HG03469 (cell line): Measurements from ENCODE around the gene PIM2.

ENCODE experiments used
- ATAC-seq: cut with Tn5 transposase; IDR thresholded peaks from one replicate; pipeline ENCODE4 v1.9.1; 2021; ENCODE audit warnings: mild to moderate bottlenecking, moderate library complexity, moderate number of reproducible peaks; ENCODE audit not compliant: unreplicated experiment

PIM2 gene

DNA sequence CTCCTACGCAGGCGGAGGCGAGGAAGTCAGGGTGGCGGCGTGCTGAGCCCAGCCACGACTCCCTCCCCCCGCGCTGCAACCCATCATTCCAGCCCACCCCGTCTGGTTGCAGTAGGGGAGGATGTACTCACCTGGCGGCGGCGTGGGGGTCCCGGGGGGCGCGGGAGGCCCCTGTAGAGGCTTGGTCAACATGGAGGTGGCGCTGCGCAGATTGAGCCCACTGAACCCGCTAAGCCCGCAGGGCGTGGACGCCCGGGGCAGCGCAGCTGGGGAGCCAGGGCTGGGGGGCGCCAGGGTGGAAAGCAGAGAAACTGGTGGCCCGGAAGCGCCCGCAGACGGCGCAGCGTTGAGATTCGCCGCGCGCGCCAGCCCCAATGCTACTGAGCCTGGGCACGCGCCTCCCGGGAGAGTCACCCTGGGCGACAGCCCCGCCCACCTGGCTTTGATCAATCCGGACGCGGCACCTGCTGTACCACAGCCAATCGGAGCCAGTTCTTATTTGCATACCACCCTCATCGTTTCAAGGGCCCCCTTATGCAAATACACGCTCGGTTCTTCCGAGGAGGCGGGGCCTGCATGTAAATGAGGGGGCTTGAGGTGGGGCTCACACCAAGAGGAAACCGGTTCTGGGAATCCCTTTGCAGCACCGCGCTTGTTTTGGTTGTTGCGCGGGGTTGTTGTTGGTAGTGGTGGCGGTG, at the start of gene PIM2:
TSS of gene PIM2 (minus strand) at position 382 of the 698 bp plus-strand sequence. CDS start at position 192, 190 bp downstream.
- peak; percentile 61 for ATAC-seq

DNA sequence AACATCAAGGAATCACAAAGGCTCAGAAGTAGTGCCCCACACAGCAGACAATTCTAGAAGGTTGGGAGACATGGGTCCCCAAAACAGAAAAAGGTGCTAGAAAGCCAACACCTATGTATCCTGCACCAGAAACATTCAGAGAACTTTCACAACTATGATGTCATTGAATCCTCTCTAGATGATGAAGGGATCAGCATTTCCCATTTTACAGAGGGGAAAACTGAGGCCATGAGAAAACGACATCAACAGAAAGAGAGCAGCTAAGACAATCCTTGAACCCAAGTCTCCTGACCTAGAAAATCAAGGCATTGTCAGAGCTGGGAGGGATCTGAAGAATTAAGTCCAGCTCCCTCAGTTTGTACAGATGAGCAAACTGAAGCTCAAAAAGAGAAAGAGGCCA, 49.6 kb upstream of the PIM2 start:
- ATAC-seq = no peak

DNA sequence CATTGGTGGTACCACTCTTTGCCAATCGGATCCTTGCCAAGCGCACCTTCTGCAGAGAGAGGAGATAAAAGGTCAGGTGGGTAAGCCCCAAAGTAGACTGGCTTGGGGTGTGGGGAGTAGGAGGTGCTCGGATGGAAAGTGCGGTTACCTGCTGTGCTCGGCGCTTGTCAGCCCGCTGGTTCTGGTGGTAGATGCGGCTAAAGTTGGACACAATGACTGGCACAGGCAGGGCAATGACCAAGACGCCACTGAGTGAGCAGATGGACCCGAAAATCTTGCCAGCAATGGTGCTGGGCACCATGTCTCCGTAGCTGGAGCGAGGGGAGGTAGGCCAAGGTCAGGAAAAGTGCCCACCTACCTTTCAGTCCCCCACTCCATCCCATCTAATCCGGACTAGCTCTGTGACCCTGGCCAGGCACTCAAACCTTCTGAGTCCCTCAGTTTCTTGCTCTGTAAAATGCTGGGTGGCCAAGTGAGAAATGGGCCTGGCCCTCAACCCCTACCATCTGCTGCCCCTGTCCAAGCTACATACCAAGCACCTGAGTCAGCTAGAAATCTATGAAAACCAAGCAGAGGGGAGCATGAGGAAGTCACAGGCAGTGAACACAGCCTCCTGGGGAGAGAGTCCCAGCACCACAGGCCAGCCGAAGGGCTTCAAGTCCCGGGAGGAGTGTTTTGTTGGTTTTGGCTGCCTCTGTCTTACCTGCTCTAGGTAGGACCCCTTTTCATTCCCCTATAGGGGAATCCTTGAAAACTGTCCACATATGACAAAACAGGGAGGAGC, 48.2 kb upstream of the PIM2 start:
- no peak for ATAC-seq

DNA sequence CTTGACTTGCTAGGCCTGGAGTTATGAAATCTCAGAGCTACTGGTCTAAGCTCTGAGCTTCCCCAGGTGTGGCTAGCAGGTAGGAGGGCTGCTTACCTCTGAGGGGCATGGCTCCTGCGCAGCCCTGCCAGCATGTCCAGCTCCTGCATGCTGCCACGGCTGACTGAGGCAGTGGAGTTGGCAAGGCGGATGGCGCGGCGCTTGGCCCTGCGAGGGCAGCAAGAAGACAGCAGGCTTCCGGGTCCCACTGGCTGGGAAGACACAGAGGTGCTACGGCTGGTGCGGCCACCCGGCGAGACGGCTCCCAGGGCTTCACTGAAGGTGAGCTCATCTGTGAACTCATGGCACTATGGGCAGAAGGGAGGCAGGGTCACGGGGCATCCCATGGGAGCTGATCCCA, 47.1 kb upstream of the PIM2 start:
- ATAC-seq = no peak

DNA sequence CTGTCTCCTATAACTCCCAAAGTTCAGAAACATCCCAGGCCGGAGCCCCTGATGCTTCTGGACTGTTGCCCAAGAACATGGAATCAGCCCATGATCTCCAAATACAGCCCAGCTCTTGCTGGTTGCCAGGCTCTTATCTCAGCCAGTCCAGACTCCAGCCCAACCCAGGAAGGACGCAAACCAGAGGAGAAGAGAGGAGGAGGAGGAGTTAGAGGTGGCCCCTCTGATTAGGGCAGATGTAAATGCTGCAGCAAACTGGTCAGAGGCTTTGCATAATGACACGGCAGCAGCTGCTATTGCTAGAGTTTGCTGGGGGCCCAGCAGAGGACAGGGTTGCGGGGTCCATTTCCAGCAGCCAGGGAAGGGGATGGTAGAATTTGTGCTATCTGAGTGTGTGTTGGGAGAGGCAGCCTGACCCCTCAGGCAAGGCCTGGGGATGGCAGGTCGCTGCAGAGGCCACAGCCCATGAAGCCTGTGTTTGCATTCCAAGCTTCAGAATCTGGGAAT, 42.8 kb upstream of the PIM2 start:
- ATAC-seq = no peak

DNA sequence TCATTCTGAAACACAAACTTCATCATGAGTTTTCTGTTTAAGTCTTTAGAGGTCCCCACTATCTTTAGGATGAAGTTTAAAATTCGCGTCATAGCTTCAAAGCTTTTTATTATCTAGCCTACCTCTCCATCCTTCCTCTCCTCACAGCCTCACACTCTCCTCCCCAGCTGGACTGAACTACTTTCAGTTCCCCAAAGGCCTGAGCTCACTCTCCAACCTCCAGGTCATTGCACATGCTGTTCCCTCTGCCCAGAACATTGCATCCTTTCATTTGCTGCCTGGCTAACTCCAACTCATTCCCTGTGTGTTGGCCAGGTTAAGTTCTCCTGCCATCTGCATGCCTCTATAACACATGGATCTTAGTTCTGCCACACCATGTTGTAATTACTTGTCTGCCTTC, 41.5 kb upstream of the PIM2 start:
- ATAC-seq = no peak

DNA sequence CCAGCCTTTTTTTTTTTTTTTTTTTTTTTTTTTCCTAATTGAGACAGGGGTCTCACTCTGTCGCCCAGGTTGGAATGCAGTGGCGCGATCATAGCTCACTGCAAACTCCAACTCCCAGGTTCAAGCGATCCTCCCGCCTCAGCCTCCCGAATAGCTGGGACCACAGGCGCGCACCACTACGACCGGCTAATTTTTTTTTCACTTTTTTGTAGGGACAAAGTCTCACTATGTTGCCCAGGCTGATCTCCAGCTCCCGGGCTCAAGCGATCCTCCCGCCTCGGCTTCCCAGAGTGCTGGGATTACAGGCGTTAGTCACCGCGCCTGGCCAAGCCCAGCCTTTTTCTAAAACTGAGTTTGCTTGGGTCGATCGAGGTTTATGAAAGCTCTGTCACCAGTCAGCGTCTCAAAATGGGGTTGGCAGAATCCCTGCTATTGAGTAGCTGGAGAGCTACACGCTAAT, 39.8 kb upstream of the PIM2 start:
- ATAC-seq = no peak

DNA sequence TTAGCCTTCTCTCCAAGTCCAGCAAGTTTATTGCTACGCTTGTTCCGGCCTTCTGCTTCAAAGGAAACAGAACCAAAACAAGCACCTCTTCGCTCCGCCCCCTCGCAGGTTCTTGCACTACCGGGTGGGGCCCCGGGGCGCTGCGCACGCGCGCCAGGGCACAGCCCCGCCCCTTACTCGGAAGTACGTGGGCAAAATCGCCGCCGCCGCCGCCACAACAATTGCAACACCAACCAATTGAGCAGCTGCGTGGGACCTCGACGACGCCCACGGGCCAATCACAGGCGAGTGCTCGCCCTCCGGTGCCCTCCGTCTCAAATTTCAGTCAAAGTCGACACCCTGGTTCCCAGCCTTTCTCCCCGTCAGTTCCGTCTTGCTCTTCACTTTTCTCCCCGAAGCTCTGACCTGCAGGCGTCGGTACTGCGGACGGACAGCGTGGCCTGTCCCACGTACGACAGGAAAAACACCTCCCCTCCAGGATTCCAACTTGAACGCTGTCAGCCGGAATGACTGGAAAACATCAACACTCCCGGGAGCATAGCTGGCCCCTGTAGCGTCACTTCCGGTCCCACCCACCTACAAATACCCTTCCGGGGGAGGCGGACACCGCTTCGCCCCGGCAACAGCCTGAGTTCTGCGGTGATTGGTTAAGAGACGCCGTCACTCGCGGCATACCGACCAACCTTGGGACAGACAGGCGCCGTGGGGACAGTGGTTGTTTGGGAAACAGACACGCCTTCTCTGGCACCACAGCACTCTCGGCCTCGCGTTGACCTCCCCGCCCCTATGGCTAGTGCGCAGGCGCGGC, 39.2 kb upstream of the PIM2 start:
- peak; percentile 82 for ATAC-seq

DNA sequence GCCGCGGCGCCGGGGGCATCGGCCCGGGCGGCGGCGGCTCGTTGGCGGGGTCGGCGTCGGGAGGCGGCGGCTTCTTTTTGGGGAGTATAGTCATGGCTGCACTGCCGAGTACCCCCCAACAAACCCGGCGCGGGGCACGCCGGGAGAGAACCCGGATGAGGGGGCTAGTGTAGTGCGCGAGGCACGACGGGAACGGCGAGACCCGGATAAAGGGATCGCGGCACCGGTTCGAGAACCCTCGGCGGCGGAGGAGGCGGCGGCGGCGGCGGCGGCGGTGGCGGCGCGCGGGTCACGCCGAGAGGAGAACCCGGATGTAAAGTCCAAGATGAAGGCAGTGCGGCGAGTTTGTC, 38.6 kb upstream of the PIM2 start, which contains the start of gene OTUD5:
TSS of gene OTUD5 (minus strand) at position 131 of the 350 bp plus-strand sequence. CDS start at position 94, 37 bp downstream.
- peak; percentile 29 for ATAC-seq

DNA sequence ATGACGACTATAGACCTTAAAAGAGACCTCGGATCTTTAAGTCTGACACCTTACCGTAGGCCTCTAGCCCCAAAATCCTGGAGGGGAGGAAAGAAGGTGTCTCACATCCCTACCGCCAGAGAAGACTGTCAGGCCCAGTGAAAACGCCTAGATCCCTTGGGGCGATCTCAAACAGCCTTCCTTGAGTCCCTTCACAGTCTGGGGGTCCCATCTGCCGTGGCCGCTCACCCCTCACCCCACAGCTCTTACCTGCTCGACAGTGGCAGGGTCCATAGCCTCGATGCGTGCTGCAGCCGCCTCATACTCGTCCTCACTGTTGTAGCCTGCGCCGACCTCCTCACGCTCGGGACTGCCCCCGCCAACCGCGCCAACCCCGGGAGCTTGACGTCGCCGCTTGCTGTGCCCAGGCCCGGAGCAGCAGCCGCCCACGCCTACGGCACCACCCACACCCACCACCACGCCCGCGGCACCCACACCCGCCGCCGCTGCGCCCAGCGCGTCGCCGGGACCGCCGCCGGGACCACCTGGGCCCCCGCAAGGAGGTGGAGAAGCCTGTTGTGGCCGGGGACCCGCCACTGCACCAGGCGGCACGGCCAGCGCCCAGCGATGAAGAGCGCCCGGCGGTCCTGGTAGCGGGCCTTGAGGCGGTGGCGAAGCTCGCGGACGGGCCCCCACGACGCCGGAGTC, 38.0 kb upstream of the PIM2 start:
- no peak for ATAC-seq

DNA sequence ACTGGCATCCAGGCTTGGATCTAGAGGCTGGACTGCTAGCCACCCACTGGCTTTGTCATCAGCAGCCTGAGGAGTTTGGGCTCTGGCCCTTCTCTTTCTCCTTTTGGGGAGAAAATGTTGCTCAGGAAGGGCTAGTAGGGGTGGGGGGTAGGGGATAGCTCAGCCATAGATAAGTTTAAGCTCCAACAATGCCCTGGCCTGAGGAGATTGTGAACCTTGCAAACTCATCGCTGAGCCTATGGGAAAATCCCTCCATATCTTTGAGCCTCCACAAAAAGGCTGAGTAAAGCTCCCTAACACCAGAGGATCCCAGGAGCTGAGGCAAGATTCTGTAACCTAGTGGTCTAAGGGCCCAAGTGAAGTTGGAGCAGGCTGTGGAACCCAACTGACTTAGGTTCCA, 29.8 kb upstream of the PIM2 start:
- ATAC-seq = no peak

DNA sequence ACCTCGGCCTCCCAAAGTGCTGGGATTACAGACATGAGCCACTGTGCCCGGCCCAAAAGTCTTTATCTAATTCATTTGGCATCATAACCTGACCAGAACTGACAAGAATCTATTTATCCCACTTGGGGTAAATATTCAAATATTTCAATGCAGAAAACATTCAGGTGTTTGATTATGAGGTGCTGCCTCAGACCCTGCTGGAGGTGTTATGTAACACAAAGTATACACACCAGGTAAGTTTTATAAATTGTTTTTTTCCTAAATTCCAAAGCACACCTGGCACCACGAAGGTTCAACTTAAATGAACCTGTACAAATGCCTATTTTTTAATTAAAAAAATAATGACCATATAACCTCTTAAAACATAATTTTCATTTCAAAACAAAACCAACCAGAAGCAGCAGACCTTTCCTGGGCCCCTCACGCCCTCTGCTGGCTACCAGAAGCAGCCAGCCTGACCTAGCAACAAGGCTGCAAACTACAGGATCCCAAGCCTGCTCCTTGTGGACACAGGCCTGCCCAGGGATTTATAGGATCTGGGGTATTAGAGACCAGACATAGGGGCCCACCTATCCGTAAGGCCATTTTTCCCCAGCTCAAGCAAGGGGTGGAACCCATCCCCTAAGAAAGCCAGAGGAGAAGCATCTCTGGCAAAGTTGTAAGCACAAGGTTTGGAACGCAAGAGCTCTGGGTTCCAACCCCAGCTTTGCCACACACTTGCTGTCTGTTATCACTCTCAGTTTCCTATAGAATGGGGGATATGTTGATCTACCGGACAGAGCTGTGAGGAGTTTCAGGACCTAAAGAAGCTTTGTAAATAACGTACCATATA, 26.9 kb upstream of the PIM2 start:
- ATAC-seq = no peak

DNA sequence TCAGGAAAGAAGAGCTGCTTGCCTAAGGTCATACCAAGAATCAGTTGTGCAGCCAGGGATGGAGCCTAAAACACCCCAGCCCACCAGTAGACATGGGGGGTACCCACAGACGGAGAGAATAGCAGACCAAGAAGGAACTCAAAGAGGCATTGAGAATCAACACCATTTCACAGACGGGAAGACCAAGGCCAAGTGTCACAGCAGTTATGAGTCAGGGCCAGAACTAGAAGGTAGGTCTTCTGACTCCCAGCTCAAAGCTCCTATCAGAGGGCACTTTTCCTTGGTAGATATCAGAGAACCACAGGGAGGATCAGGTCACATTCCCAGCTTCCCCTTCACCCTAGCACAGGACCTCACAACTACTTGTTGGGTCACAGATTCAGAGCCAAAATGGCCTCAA, 24.1 kb upstream of the PIM2 start:
- ATAC-seq = no peak

DNA sequence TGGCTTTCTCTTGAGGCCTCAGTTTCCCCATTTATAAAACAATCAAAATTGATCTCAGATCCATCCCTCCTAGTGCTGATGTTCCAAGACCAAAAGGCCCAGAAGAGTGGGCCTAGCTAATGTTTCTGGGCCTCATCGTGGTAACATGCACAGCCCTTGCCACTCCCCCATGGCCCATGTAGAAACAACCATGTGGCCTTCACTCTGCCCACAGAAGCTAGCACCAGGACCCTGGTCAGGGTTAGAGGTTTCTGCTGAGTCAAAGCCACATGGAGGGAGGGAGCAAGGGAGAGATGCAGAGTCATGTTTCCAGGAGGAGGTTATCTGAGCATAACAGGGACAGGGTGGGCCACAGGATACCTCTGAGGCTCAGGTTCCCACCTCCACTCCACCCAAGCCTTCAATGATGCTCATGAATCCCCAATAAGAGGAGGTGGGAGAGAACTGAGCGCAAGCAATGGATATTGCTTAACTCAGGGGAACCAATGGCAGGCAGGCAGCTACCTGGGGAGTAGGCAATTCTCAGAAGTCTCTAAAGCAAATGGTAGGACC, 21.7 kb upstream of the PIM2 start:
- ATAC-seq = no peak

DNA sequence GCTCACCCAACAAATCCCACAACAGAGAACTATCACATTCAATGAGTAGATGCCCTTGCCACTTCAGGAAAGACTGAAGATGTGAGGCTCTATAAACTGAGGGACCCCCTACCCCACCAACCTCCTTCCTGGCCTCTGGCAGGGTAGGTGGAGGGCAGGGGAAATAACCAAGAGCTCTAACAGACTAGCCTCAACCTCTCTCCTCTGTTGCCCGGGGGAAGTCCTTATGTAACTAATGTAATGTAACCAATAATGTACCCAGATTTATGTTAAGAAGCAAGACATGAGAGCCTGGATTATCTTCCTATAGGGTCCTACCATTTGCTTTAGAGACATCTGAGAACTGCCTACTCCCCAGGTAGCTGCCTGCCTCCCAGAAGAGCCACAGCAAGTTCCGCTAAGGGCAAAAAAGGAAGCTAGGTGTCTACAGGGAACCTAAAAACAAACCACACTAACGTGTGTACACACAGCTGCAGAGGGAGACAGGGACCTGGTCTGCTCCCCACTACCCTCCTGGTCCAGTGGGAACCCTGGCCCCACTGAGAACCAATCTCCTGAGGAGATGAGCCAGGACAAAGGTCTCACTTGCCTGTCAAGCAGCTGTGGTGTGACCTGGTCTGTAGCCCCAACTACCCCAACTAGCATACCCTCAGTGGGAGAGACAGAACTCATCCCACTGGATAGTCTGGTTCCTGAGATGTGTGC, 20.9 kb upstream of the PIM2 start:
- ATAC-seq = no peak

DNA sequence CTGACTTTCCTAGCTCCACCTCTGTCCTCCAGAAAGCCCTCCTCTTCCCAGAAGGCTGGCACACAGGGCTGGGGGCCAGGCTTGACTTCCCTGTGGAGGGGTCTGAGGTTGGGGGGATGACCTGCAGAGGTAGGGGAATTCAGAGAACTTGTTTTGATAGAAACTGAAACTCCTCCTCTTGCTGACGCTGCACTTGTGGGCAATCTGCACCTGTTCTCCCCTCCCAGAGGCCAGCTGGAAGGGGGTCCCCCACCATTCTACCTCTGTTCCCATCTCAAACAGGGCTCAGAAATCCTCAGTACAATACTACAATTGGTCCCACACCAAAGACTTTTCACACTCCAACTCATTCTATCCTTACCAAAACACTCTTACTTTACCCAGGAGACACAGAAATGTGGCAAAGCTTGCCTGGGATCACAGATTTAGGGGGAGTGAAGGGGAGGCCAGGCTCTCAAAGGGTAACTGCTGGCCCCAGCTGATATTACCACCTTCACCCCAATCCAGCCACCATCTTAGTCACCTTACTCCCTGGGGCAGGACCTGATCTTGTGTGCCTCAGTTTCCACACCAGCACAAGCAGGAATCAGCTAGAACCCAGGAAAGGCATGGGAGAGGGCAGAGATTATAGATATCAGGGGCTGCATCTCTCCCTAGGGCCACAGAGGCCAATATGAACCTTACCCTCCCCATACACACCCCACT, 20.0 kb upstream of the PIM2 start:
- ATAC-seq = peak; percentile 32

DNA sequence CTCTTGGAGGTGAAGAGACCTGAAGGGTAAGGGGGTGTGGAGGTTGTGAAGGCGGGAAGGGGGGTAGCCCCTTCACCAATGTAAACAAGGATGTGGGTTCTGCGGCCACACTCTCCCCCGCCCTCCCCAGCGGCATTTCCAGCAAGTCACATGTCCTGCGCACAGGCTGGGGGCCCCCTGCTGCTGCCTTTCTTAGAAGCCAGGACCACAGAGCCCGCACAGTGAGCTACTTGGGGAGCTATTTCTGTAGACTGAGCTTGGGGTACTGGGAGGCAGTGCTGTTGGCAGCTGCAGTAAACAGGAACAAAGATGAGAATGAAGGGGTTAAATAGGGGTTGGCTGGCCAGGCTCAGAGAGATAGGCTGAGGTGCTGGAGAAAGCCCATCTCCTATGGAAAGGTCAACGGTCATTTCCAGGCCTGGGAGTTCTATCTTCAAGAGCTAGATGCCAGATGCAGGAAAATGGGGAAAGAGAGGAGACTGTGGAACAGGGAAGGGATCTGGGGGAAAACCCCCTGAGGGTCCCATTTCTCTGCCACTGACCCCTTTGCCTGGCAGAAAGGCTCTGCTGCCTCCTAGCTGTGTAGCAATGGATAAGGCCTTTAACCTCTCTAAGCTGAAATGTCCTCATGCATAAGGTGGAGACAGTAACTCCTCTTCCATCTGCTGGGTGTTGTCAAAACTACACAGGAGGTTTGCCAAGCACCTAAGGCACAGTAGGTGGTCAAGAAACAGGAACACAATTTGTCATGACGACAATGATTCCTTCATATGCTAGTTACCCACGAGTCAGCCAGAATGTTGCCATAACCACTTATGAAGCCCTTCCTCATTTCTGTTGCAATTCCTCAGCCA, 18.5 kb upstream of the PIM2 start:
- ATAC-seq = peak; percentile 29
